Right lung (tissue), 5 donors: ENCODE results near the gene PTPRN2. TPM values are rescaled to one million over a fixed set of nuclear protein-coding genes. Genes with fewer than 3 reads are reported as not detected.
A peak's percentile ranks its signal among the peaks of the same experiment; 100 is the strongest.

ENCODE experiments used
- DNase-seq, 2 donors: peaks; one replicate each; pipeline ENCODE4 v3.0.0-alpha.2; 2013
- polyA plus RNA-seq, 5 donors: library from polyadenylated mRNA; unstranded; fragments of 120-200 nt; gene quantifications; one replicate each; pipeline versions ENCODE4 v1.2.1 to v1.2.3, GENCODE V29; 2013; ENCODE audit warnings: inconsistent platforms in 1 of 5, low replicate concordance in 1 of 5; ENCODE audit not compliant: insufficient read length in 5 of 5, insufficient read depth in 1 of 5

Gene PTPRN2
- polyA plus RNA-seq, 5 donors = 6.2 to 8.1 (median 7.0) TPM

DNA sequence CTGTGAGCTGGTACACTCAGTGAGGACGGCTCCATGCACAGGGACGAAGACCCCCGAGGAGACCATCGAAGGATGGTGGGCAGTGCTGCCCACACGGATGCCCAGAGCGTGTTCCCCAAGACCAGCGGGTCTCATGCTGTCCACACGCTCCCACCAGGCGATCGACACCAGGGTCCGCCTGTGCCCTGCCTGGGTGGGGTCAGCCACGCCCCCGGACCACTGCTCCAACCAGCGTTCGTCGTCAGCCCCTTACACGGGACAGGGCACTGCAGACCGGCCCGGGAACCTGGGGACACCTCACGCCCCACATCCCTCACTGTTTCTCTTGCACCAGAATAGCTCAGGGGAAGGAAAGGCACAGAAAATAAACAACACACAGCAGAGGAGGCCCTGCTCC is 1027.4 kb downstream of the PTPRN2 start:
- DNase-seq = no peak

- DNase-seq = no peak
Measured at GRCh38 chr7:157559596-157560257, 1027.9 kb downstream of the PTPRN2 start.

DNA sequence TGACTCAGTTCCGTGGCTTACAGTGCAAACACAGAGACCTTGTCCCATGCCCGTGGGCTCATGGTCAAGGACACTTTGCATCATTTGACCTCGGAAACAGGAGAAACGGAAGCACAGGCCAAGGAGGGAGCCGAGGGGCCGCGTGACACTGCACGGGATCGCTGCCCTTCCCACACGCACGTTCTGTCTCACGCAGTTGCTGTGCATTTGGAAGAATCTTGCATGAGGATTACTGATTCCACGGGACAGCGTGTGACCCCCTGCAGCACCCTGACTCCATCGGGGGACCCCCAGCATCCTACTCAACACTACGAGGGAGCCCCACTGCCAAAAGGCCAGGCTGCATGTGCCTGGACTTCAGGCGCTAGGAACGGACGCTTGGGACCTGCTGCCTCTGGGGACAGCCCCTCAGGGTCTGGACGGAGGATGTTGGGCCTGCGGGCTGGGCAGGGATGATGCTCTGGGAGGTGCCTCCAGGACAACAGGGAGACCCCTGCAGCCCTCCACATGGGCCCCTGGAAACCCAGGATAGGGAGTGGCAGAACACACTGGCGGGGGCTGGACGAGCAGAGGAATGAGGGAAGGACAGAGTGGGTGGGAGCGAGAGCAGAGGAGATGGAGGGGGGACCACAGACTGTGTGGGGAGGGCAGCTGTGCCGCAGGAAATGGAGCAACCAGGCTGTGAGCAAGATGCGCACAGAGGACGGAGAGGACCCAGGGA is 1028.6 kb downstream of the PTPRN2 start:
- DNase-seq = no peak

DNA sequence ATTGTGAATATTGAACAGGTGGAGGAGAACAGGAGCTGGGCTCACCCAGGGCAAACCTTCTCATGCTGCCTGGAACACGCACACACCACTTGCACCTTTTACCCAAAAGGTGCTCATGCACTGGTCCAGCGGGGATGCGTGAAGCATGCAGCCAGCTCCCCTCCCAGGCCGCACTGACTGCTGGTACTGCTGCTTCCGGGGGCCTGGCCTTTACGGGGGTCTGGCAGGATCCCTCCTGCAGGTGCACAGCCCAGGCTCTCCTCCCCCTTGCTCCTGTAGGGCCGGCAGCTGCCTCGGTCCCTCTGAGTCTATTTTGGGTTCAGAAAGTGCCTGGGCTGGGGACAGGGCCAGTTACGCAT is 1029.1 kb downstream of the PTPRN2 start:
- no peak for DNase-seq

GRCh38 chr7:157558061-157558460 is 1029.6 kb downstream of the PTPRN2 start:
- no peak for DNase-seq

GRCh38 chr7:157557263-157557662 is 1030.4 kb downstream of the PTPRN2 start:
- no peak for DNase-seq

- DNase-seq = no peak
Measured at GRCh38 chr7:157556642-157556944, 1031.0 kb downstream of the PTPRN2 start.

DNA sequence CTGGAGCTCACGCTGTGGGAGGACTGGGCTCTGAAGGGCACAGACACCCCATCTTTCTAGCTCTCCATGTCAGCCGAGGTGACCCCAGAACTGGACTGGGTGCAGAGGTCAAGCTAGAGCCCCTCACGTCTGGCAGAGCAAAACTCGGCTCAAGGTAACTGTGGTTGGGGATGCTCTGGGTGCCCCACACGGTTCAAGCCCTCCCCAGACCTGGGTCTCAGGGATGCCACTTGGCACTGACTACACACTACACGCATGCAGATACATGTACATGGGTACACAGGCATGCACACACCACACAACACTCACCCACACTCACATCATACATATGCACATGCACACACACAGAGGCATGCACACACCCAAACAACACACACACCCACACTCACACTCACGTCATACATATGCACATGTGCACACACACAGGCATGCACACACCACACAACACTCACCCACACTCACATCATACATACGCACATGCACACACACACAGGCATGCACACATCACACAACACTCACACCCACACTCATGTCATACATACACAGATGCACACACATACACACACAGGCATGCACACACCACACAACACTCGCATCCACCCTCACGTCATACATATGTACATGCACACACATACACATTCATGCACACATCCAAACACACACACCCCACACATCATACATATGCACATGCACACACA is 1031.5 kb downstream of the PTPRN2 start:
- no peak for DNase-seq

- peak; percentile 6 to 12 for DNase-seq
Measured at GRCh38 chr7:157555313-157555712, 1032.3 kb downstream of the PTPRN2 start.

- DNase-seq = no peak
Measured at GRCh38 chr7:157554393-157555238, 1033.0 kb downstream of the PTPRN2 start.

DNA sequence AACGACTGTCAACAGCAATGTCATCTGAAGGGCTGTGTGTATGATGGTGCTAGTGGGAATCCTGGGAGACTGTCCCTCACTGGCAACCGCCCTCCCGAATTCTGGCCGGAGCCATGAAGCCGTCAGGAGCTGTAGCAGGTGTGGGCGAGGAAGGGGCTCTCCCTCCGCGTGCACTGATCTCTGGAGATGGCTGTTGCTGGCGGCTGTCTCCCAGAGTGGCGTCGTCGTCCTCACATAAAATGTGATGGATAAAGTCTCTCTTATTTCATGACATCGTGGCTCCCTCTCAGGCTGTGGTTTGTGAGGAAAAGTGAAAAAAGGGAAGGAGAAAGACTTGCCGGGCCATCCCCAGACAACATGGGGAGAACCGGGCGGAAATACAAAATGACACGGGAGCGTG is 1034.4 kb downstream of the PTPRN2 start:
- no peak for DNase-seq

- DNase-seq = no peak
Measured at GRCh38 chr7:157552295-157552993, 1035.2 kb downstream of the PTPRN2 start.

DNA sequence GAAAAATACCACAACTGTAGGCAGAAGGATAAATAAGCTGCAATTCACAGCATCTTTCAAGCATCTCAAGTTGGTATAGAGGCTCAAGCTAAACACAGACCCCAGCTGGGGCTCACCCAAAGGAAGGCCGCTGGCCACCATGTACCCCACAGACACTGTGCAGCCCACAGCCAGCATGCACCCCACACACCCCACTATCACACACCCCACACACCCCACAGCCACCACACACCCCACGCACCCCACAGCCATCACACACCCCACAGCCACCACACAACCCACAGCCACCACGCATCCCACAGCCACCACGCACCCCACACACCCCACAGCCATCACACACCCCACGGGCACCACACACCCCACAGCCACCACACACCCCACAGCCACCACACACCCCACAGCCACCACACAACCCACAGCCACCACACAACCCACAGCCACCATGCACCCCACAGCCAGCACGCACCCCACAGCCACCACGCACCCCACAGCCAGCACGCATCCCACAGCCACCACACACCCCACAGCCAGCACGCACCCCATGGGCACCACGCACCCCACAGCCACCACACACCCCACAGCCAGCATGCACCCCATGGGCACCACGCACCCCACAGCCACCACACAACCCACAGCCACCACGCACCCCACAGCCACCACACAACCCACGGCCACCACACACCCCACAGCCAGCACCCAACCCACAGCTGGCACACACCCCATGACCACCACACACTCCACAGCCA is 1036.1 kb downstream of the PTPRN2 start:
- no peak for DNase-seq

GRCh38 chr7:157550300-157551275 is 1037.0 kb downstream of the PTPRN2 start:
- DNase-seq = no peak

DNA sequence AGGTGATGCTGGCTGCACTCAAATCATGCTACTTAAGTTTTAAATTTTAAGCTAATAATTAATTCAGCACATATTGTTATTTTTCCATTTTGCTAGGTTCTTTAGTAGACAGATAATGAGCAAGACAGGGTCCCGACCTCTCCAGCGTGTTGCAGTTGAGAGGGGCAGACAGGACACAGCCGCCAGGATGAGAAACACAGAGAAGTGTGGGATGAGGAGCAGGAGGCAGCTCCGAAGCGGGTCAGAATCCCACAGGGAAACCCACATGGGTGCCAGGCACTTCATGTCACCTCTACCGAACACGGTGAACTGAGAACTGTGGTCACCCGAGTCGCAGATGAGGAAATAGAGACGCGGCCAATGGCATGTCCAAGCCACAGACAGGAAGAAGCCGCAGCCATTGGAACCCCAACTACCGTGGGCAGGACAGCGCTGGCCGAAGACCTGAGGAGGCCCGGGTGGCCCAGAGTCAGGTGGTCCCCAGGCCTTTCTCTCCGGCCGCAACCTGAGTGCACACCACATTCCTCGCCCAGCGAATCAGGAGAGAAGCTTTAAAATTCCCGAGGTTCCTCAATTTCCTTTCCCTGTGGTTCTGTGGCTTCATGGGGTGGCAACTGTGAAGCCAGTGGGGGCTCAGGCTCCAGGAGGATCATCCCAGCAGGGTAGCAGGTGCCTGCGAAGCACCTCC is 1037.9 kb downstream of the PTPRN2 start:
- no peak for DNase-seq

DNA sequence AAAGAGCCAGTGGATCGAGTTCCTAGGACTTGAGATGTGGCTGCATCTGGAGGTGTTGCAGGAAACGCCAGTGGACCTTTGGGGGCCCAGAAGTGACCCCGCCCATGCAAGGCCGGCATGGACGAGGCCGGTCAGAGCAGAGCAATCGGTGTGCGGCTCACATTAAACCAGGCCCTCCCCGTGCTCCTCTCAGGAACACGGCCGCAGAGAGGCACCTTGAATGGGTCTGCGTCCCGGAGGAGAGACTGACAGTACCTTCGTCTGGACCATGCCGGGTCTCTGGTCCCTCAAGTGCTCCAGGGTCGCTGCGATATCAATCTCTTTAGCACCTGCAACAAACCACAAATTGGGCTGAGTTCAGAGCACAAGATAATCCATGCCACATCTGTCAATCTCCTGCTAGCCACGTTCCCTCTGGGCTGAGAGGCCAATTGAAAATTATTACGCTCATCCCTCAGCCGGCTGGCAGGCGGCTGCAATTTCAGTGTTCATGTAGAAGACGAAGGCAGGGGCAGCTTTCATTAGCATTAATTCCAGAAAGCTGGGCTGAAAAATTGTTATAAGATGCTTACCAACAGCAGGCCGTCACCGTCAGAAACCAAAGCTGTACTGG is 1038.8 kb downstream of the PTPRN2 start:
- no peak for DNase-seq

DNA sequence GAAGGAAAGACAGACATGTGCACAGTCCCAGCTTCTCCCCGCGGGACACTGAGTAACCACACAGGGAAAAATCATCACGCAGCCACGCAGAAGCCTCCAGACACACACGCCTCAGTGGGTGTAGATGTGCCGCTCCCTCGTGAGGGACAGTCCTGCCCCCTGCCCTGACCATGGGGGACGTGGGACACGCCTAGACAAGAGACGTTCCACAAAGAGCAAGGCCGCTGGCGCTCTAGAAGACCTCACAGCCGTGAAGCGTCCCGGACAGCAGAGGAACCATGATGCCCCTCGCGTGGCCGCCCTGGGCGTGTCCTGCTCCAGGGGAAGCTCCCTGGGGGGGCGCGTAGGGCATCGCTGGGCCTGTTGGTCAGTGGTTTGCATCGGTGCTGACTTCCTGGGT is 1040.0 kb downstream of the PTPRN2 start:
- no peak for DNase-seq

DNA sequence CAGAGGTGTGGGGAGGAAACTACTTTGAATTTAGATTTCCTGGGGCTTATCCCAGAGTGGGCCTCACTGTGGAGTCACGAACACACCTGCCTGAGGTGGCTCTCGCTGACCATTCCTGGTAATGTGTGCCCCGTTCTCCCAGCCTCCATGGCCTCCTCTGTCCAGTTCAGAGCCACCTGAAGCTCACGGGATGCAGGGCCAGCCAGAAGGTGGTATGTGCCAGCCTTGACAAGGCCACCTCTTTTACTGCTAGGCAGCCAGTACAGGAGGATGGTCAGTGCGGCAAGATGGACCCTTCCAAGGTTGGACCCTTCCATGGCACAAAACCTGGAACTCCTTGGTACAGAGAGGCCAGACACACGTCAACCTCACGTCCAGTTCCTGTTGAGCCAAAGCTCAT is 1040.5 kb downstream of the PTPRN2 start:
- DNase-seq = no peak

GRCh38 chr7:157545681-157546060 is 1042.0 kb downstream of the PTPRN2 start:
- no peak for DNase-seq
